GM15510 (cell line): ENCODE data around the gene MACROD2.

Experiments
- POLR2A ChIP-seq: IDR thresholded peaks from 3 replicates; pipeline ENCODE4 v1.6.1; 2011; ENCODE audit warnings: borderline replicate concordance; ENCODE audit not compliant: insufficient read length; ENCODE audit errors: extremely low read depth

The MACROD2 gene

GRCh38 chr20:14595051-14595450 lies 599.7 kb downstream of the MACROD2 start:
- TF ChIP-seq POLR2A: no peak

- TF ChIP-seq POLR2A: no peak
Measured at GRCh38 chr20:14597206-14597715, 601.9 kb downstream of the MACROD2 start.

GRCh38 chr20:14599613-14600012 lies 604.3 kb downstream of the MACROD2 start:
- no peak for TF ChIP-seq POLR2A

GRCh38 chr20:14600527-14600926 lies 605.2 kb downstream of the MACROD2 start:
- no peak for TF ChIP-seq POLR2A

GRCh38 chr20:14604143-14604542 lies 608.8 kb downstream of the MACROD2 start:
- TF ChIP-seq POLR2A: no peak

GRCh38 chr20:14609328-14610221 lies 614.3 kb downstream of the MACROD2 start:
- TF ChIP-seq POLR2A: no peak

GRCh38 chr20:14611479-14611878 lies 616.2 kb downstream of the MACROD2 start:
- no peak for TF ChIP-seq POLR2A

GRCh38 chr20:14612391-14612790 lies 617.1 kb downstream of the MACROD2 start:
- no peak for TF ChIP-seq POLR2A

GRCh38 chr20:14616003-14616402 lies 620.7 kb downstream of the MACROD2 start:
- TF ChIP-seq POLR2A: no peak

- TF ChIP-seq POLR2A: no peak
Measured at GRCh38 chr20:14617123-14617522, 621.8 kb downstream of the MACROD2 start.

GRCh38 chr20:14619411-14619810 lies 624.1 kb downstream of the MACROD2 start:
- TF ChIP-seq POLR2A: no peak

GRCh38 chr20:14622796-14623195 lies 627.5 kb downstream of the MACROD2 start:
- TF ChIP-seq POLR2A: no peak

- TF ChIP-seq POLR2A: no peak
Measured at GRCh38 chr20:14631011-14631410, 635.7 kb downstream of the MACROD2 start.

GRCh38 chr20:14632906-14633305 lies 637.6 kb downstream of the MACROD2 start:
- no peak for TF ChIP-seq POLR2A

- TF ChIP-seq POLR2A: no peak
Measured at GRCh38 chr20:14633507-14633906, 638.2 kb downstream of the MACROD2 start.

GRCh38 chr20:14634665-14635064 lies 639.3 kb downstream of the MACROD2 start:
- TF ChIP-seq POLR2A: no peak
